K562 (cell line): ENCODE measurements around the gene TMED10. TPM values are rescaled to one million over a fixed set of nuclear protein-coding genes. Genes with fewer than 3 reads are reported as not detected.

Experiments used
- CBX5 ChIP-seq: IDR thresholded peaks from 2 replicates; pipeline ENCODE4 v1.6.1; 2014; ENCODE audit warnings: low read depth, borderline replicate concordance
- ELK3 ChIP-seq: fragments of 450-650 bp; formaldehyde crosslinking; IDR thresholded peaks from 2 replicates; pipeline ENCODE4 v1.4.0; 2020; ENCODE audit warnings: mild to moderate bottlenecking
- FOXJ3 ChIP-seq: sonication (generic); formaldehyde crosslinking; IDR thresholded peaks from 2 replicates; pipeline ENCODE4 v1.4.0; 2020; ENCODE audit warnings: mild to moderate bottlenecking, missing genetic modification reagents
- NCOA4 ChIP-seq: fragments of 450-650 bp; IDR thresholded peaks from 2 replicates; pipeline ENCODE4 v1.6.1; 2018; ENCODE audit warnings: mild to moderate bottlenecking; ENCODE audit not compliant: partially characterized antibody
- NELFE ChIP-seq: IDR thresholded peaks from 2 replicates; pipeline ENCODE4 v1.6.1; 2011; ENCODE audit warnings: mild to moderate bottlenecking; ENCODE audit not compliant: insufficient read depth, insufficient read length
- ZNF609 ChIP-seq: sonication (generic); formaldehyde crosslinking; IDR thresholded peaks from 2 replicates; pipeline ENCODE4 v1.8.1; 2023; ENCODE audit warnings: missing genetic modification reagents, mild to moderate bottlenecking, borderline replicate concordance
- polyA plus RNA-seq, 8 experiments: library from polyadenylated mRNA; depleted of rRNA in 4 of 8; stranded (reverse) in 5 of 8; unstranded in 3 of 8; fragments of >200 nt; fragmentation: Nextera tagmentation in 2 of 8; fragmentation: Illumina TruSeq in 1 of 8; extraction: Ambion mirVana in 2 of 8; extraction: Trizol in 1 of 8; gene quantifications; 2 replicates each; pipeline versions ENCODE4 v1.2.1 to v1.2.3, GENCODE V29; 2011 to 2014; ENCODE audit warnings: inconsistent platforms in 1 of 8, missing spikeins in 1 of 8
- total RNA-seq, 7 experiments: library from RNA; depleted of rRNA in 6 of 7; stranded (reverse); fragments of >200 nt in 6 of 7; fragmentation: Illumina TruSeq in 2 of 7; extraction: Trizol in 2 of 7; gene quantifications; 2 replicates each; pipeline versions ENCODE4 v1.2.1 to v1.2.3, GENCODE V29; 2011 to 2021; ENCODE audit warnings: low replicate concordance in 1 of 7

The TMED10 gene
- total and polyA plus RNA-seq, 9 of the 15 experiments (the other 6 are each of a cell fraction or from before 2014, with no cell fraction given) = 62.2 to 233 (median 124) TPM

GRCh38 chr14:75101491-75101890 is 74.9 kb downstream of the TMED10 start (continued):
- no peak for TF ChIP-seq ZNF609 (CRISPR knock-in tag)
- TF ChIP-seq NELFE = no peak
- no peak for TF ChIP-seq FOXJ3 (CRISPR knock-in tag)
- TF ChIP-seq ELK3 (CRISPR knock-in tag) = no peak
- no peak for TF ChIP-seq NCOA4
- no peak for TF ChIP-seq CBX5
